Measurements from ENCODE around the gene YIPF2.
A peak's percentile ranks its signal among the peaks of the same experiment; 100 is the strongest.

The YIPF2 gene

DNA sequence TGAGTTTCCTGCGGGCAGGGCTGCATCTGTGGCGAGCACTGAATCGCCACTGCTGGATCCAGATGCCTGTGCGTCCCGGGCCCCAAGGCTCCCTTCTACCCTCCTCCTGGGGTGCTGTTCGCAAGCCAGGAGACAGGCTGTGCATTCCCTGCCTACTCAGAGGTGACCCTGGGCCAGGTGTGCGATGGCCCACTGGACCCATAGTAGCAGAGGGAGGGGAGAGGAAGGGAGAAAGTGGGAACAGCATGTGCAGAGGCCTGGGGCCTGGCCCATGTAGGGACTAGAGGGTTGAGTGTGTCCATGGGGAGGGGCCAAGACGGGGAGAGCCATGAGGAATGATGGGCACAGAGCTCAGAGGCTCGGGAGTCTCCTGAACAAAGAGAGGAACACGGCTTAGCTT, 29.8 kb downstream of the YIPF2 start:
- Histone ChIP-seq H3K9me3 (replicated peaks; ENCODE audit: low read length) (no peaks in the 10 kb centered on the region), H3K4me3 (ENCODE audit: low read length) (no peak overlapping the region), H3K4me1 (ENCODE audit: control insufficient read depth, insufficient read depth, low read length) (peaks cover 30% of the 10 kb centered on the region), H3K36me3 (ENCODE audit: insufficient read depth, low read length) (no peaks in the 10 kb centered on the region), H3K9ac (ENCODE audit: low read depth, low read length) (no peak overlapping the region), H3K27me3 (ENCODE audit: control insufficient read depth, insufficient read depth, low read length) (no peaks in the 10 kb centered on the region), H3K4me2 (ENCODE audit: low read length) (no peak overlapping the region)

DNA sequence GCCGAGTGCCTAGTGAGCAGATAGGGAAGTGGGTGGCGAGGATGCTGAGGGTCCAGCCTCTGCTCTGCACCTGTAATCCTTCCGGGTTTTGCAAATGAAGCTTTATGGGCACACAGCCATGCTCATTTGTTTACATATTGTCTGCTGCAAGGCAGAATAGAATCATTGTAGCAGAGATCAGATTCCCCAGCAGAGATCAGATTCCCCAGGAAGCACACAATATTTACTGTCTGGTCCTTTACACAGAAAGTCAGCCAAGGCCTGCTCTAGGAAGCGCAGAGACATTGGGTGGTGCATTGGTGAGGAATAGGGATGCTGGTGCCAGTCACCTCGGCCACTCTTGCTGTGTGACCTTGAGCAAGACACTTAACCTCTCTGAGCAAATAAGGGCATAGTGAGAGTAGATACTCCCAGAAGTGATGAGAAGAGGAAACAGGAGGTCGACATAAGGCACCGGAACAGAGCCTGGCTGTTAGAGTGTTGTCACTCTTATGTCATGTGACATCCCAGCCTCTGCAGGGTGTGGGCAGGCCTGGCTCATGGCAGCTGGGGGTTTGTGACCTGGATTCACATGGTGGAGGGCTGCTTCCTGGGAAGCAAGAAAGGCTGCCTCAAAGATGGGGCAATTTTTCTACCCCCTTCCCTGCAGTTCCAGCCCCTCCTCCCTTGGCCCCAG, 31.4 kb downstream of the YIPF2 start:
- Histone ChIP-seq H3K4me1 (ENCODE audit: control insufficient read depth, insufficient read depth, low read length) (peaks cover 37% of the 10 kb centered on the region), H3K4me2 (ENCODE audit: low read length) (no peak overlapping the region), H3K9ac (ENCODE audit: low read depth, low read length) (no peak overlapping the region), H3K27me3 (ENCODE audit: control insufficient read depth, insufficient read depth, low read length) (no peaks in the 10 kb centered on the region), H3K9me3 (replicated peaks; ENCODE audit: low read length) (no peaks in the 10 kb centered on the region), H3K4me3 (ENCODE audit: low read length) (no peak overlapping the region), H3K36me3 (ENCODE audit: insufficient read depth, low read length) (no peaks in the 10 kb centered on the region)

DNA sequence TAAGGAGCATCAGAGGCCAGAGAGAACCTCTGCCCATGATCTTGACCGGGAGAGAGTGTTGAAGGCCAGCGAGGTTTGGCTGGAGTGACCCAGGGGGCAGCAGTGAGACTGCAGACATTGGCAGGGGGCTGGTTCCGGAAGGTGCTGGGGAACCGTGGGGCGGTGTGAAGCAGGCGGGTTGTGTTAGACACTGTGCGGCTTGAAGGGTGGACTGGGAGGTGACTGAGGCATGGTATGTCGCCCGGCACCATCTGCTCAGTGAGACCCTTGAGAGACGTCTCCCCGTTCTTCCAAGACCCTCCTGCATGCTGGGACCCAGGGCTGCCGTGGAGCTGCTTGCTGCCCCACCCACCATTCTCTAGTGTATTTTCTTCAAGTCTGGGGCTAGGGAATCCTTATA, 32.5 kb downstream of the YIPF2 start:
- no peaks in the 10 kb centered on the region for H3K36me3 ChIP-seq (ENCODE audit: insufficient read depth, low read length)
- H3K4me2 ChIP-seq (ENCODE audit: low read length): no peak overlapping the region
- no peaks in the 10 kb centered on the region for H3K27me3 ChIP-seq (ENCODE audit: control insufficient read depth, insufficient read depth, low read length)
- H3K9ac ChIP-seq (ENCODE audit: low read depth, low read length): no peak overlapping the region
- peaks cover 44% of the 10 kb centered on the region for H3K4me1 ChIP-seq (ENCODE audit: control insufficient read depth, insufficient read depth, low read length)
- H3K9me3 ChIP-seq (replicated peaks; ENCODE audit: low read length): no peaks in the 10 kb centered on the region
- no peak overlapping the region for H3K4me3 ChIP-seq (ENCODE audit: low read length)

DNA sequence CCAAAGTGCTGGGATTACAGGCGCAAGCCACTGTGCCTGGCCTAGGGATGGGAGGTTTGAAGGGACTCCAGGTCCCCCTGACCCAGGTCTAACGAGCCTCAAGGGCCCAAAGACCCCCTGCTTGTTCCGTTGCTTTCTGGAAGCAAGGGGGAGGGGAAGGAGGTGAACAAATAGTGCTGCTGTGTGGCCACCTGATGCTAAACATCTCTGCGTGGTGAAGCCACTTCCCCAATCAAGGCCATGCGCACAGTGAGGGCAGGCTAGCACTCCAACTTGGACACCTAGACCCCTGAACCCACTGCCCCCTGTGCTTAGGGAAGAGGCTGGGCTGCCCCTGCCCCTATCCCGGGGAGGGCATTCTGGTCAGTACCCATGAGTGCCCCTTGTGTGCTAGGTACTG, 33.1 kb downstream of the YIPF2 start:
- no peaks in the 10 kb centered on the region for H3K9me3 ChIP-seq (replicated peaks; ENCODE audit: low read length)
- H3K27me3 ChIP-seq (ENCODE audit: control insufficient read depth, insufficient read depth, low read length): no peaks in the 10 kb centered on the region
- H3K4me3 ChIP-seq (ENCODE audit: low read length): no peak overlapping the region
- H3K9ac ChIP-seq (ENCODE audit: low read depth, low read length): no peak overlapping the region
- H3K4me2 ChIP-seq (ENCODE audit: low read length): no peak overlapping the region
- peaks cover 44% of the 10 kb centered on the region for H3K4me1 ChIP-seq (ENCODE audit: control insufficient read depth, insufficient read depth, low read length)
- no peaks in the 10 kb centered on the region for H3K36me3 ChIP-seq (ENCODE audit: insufficient read depth, low read length)

DNA sequence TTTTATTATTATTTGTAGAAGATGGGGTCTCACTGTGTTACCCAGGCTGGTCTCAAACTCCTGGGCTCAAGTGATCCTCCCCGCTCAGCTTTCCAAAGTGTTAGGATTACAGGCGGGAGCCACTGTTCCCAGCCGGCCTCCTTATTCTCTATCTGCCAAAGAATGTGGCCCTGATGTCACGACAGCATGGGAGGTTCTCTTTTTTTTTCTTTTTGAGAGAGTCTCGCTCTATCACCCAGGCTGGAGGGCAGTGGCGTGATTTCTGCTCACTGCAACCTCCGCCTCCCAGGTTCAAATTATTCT, 33.6 kb downstream of the YIPF2 start:
- Histone ChIP-seq H3K4me3 (ENCODE audit: low read length) (no peak overlapping the region), H3K36me3 (ENCODE audit: insufficient read depth, low read length) (no peaks in the 10 kb centered on the region), H3K27me3 (ENCODE audit: control insufficient read depth, insufficient read depth, low read length) (no peaks in the 10 kb centered on the region), H3K9me3 (replicated peaks; ENCODE audit: low read length) (no peaks in the 10 kb centered on the region), H3K4me1 (ENCODE audit: control insufficient read depth, insufficient read depth, low read length) (peaks cover 44% of the 10 kb centered on the region), H3K9ac (ENCODE audit: low read depth, low read length) (no peak overlapping the region), H3K4me2 (ENCODE audit: low read length) (no peak overlapping the region)

DNA sequence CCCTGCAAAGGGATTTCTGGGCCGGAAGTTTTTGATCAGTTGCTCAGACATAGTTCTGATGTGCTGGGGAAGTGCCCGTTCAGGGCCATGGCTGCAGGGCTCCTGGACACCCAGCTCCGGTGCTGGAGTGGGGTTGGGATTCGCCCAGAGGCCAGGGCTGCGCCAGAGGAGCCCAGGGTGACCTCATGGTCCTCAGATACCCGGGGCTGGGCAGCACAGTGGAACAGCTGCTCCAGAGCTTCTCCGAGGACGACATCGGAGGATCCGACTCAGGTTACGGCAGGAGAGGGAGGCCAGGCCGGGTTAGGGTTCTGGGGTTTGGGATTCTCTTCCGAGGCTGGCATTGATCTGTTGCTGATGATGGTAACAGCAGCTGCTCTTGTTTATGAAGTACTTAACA, 36.2 kb downstream of the YIPF2 start:
- Histone ChIP-seq H3K9me3 (replicated peaks; ENCODE audit: low read length) (no peaks in the 10 kb centered on the region), H3K9ac (ENCODE audit: low read depth, low read length) (no peak overlapping the region), H3K36me3 (ENCODE audit: insufficient read depth, low read length) (no peaks in the 10 kb centered on the region), H3K4me3 (ENCODE audit: low read length) (no peak overlapping the region), H3K27me3 (ENCODE audit: control insufficient read depth, insufficient read depth, low read length) (no peaks in the 10 kb centered on the region), H3K4me1 (ENCODE audit: control insufficient read depth, insufficient read depth, low read length) (peaks cover 32% of the 10 kb centered on the region), H3K4me2 (ENCODE audit: low read length) (peak overlapping the region; percentile 8)

DNA sequence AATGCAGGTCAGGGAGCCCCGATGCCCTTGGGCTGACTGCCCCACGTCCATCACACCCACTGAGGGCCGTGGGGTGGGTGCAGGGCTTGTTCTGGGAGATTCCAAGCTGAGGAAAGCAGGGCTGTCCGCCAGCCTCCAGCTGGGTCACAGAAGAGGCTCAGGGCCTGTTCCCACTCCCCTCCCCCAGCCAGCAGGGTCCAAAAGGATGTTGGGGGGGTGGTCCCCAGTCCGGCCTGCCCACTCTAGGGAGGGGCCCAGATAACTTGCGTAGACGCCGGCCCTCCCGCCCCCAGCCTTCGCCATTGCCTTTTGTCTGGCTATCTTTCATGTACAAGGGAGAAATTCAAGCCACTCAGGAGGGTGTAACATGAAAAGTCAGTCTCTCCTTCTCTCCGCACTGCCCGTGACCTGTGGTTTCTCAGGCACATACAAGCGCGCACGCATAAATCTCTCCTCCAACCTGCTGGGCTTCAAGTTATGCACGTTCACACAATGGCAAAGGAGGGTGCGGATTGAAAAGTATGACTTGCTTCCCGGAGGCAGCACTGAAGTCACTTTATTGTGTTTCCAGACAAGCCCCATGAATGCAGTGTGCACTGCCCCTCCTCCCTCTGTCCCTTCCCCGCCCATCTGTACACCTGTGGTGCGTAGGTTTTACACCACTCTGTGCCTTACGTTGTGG, 36.9 kb downstream of the YIPF2 start:
- no peak overlapping the region for H3K9ac ChIP-seq (ENCODE audit: low read depth, low read length)
- H3K36me3 ChIP-seq (ENCODE audit: insufficient read depth, low read length): no peaks in the 10 kb centered on the region
- no peaks in the 10 kb centered on the region for H3K9me3 ChIP-seq (replicated peaks; ENCODE audit: low read length)
- H3K27me3 ChIP-seq (ENCODE audit: control insufficient read depth, insufficient read depth, low read length): no peaks in the 10 kb centered on the region
- H3K4me3 ChIP-seq (ENCODE audit: low read length): no peak overlapping the region
- peaks cover 28% of the 10 kb centered on the region for H3K4me1 ChIP-seq (ENCODE audit: control insufficient read depth, insufficient read depth, low read length)
- H3K4me2 ChIP-seq (ENCODE audit: low read length): no peak overlapping the region

DNA sequence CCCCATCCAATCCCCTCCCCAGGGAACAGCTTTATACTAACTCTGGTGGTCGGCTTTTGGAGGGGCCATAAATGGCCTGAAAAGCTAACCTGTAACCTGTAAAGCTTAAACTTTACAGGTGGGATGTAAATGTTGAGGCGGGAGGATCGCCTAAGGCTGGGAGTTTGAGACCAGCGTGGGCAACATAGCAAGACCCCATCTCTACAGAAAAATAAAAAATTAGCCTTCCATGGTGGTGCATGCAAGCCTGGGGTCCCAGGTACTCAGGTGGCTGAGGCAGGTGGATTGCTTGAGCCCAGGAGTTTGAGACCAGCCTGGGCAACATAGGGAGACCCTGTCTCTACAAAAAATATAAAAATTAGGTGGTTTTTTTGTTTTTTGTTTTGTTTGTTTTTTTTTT, 38.6 kb downstream of the YIPF2 start:
- H3K9ac ChIP-seq (ENCODE audit: low read depth, low read length): no peak overlapping the region
- no peaks in the 10 kb centered on the region for H3K36me3 ChIP-seq (ENCODE audit: insufficient read depth, low read length)
- H3K27me3 ChIP-seq (ENCODE audit: control insufficient read depth, insufficient read depth, low read length): no peaks in the 10 kb centered on the region
- no peak overlapping the region for H3K4me2 ChIP-seq (ENCODE audit: low read length)
- H3K4me3 ChIP-seq (ENCODE audit: low read length): no peak overlapping the region
- H3K9me3 ChIP-seq (replicated peaks; ENCODE audit: low read length): no peaks in the 10 kb centered on the region
- H3K4me1 ChIP-seq (ENCODE audit: control insufficient read depth, insufficient read depth, low read length): peaks cover 34% of the 10 kb centered on the region

DNA sequence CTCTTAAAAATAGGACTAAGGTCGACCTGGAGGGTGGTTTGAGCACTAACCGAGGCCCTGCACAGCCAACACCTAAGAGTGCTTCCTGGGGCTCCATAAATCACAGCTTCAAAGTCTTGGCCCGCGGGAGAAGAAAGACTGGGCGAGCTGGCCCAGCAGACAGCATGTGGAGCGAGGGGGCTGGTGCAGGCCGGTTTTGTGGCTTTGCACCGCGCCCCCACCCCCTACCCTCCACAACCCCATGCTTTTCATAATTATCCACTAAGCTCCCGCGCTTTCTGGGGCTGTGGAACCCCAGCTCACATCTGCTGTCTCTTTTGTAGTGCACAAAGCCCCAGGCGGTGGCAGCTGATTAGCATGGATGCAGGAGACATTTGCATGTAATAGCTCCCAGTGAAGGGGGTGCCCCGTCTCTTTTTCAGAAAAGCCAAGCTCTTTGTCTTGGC, 40.0 kb downstream of the YIPF2 start:
- peaks cover 35% of the 10 kb centered on the region for H3K4me1 ChIP-seq (ENCODE audit: control insufficient read depth, insufficient read depth, low read length)
- no peak overlapping the region for H3K9ac ChIP-seq (ENCODE audit: low read depth, low read length)
- H3K4me3 ChIP-seq (ENCODE audit: low read length): no peak overlapping the region
- no peaks in the 10 kb centered on the region for H3K9me3 ChIP-seq (replicated peaks; ENCODE audit: low read length)
- H3K4me2 ChIP-seq (ENCODE audit: low read length): no peak overlapping the region
- no peaks in the 10 kb centered on the region for H3K27me3 ChIP-seq (ENCODE audit: control insufficient read depth, insufficient read depth, low read length)
- H3K36me3 ChIP-seq (ENCODE audit: insufficient read depth, low read length): no peaks in the 10 kb centered on the region

DNA sequence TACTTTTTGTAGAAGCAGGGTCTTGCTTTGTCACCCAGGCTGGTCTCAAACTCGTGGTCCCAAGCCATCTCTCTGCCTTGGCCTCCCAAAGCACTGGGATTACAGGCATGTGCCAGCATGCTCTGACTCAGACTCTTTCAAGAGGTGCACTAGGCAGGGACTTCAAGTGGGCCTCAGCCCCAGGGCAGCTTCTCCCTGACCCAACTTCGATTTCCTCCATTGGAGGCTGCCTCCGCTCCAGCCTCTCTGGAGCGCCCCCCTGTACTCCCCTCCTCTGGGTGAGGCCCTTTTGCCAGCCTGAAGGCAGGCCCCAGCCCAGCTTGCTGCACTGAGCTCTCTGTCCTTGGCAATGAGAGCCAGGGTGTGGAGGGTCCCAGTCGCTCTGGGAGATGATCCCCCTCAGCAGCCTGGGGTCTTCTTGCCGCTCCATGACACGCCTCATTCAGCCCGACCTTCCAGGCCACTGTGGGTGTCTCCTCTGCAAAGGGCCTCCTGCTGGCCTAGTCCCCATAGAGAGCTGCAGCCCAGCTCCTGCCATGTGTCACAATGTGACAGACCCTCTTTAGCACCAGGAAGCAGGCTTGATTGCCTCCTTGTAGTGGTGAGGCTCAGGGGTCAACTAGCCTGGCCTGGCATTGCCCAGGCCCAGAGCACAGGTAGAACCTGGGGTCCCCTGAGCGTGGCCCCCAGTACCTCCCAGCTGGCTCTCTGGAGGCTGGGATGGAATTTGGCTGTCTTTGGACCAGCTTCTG, 40.6 kb downstream of the YIPF2 start:
- no peak overlapping the region for H3K4me2 ChIP-seq (ENCODE audit: low read length)
- no peak overlapping the region for H3K9ac ChIP-seq (ENCODE audit: low read depth, low read length)
- H3K36me3 ChIP-seq (ENCODE audit: insufficient read depth, low read length): no peaks in the 10 kb centered on the region
- H3K27me3 ChIP-seq (ENCODE audit: control insufficient read depth, insufficient read depth, low read length): no peaks in the 10 kb centered on the region
- no peaks in the 10 kb centered on the region for H3K9me3 ChIP-seq (replicated peaks; ENCODE audit: low read length)
- no peak overlapping the region for H3K4me3 ChIP-seq (ENCODE audit: low read length)
- peaks cover 35% of the 10 kb centered on the region for H3K4me1 ChIP-seq (ENCODE audit: control insufficient read depth, insufficient read depth, low read length)

DNA sequence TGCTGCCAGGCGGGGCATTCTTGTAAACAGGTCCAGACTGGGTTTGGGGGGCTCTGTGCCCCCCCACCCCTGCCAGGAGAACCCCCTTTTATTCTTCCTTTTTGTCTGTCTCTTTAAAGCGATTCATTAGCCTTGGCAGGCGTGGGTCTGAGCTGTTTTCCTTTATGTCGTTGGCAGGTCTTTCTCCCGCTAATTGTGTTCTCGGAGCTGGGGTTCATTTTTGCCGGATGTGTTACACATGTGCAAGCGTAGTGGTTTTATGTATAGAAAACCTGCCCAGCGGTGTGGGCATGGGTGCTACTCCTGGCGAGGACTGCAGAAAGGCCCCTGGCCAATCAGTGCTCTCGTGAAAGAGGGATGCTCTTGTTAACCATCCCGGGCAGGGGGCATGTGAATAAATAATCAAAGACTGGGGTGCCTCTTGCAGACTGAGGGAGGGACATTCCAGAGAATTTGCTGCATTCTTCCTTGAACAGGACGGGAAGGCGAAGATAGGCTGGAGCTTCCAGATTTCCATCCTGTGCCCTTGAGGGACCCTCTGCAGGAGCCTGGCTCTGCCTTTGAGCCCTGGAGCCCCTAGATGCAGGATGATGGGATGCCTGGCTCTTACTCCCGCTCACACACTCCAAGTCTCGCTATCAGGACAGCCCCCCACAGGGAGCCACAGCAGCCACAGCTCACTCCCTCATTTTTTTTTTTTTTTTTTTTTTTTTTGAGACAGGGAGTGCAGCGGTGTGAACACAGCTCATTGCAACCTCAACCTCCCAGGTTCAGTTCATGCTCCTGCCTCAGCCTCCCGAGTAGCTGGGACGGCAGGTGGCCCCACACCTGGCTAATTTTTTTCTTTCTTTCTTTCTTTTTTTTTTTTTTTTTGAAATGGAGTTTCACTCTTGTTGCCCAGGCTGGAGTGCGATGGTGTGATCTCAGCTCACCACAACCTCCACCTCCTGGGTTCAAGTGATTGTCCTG, 43.0 kb downstream of the YIPF2 start:
- Histone ChIP-seq H3K27me3 (ENCODE audit: control insufficient read depth, insufficient read depth, low read length) (no peaks in the 10 kb centered on the region), H3K4me2 (ENCODE audit: low read length) (no peak overlapping the region), H3K36me3 (ENCODE audit: insufficient read depth, low read length) (no peaks in the 10 kb centered on the region), H3K4me3 (ENCODE audit: low read length) (no peak overlapping the region), H3K9me3 (replicated peaks; ENCODE audit: low read length) (no peaks in the 10 kb centered on the region), H3K9ac (ENCODE audit: low read depth, low read length) (no peak overlapping the region), H3K4me1 (ENCODE audit: control insufficient read depth, insufficient read depth, low read length) (peaks cover 28% of the 10 kb centered on the region)

All from skeletal muscle satellite cell (primary cell).